NOMO-1 (cell line): ENCODE measurements around the gene RPAIN.

Experiments
- DNase-seq, 2 experiments: peaks; one replicate each; lab custom pipeline; 2025; ENCODE audit not compliant: unreplicated experiment in 2 of 2; lab: John Stamatoyannopoulos, UW

Gene RPAIN

DNA sequence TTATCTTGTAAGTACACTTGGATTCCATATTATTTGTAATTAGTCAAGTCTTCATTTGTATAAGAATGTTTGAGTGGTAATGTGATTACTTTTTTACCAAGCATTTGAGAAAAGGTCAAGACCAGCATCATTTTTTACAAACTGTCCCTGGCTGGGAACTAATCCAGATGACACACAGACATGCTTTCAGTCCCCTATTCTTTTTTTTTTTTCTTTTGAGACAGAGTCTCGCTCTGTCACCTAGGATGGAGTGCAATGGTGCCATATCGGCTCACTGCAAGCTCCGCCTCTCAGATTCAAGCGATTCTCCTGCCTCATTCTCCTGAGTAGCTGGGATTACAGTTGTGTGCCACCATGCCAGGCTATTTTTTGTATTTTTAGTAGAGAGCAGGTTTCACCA is 61.5 kb downstream of the RPAIN start:
- no peak for DNase-seq
